Activated CD4-positive, alpha-beta T cell treated with anti-CD3 and anti-CD28 coated beads, Interleukin-2, amount 50 U/mL, for 48 hours (primary cell): Measurements from ENCODE around the gene MOB2.

Experiments
- DNase-seq, 2 experiments: peaks; one replicate each; pipeline ENCODE4 v3.0.0-alpha.2; 2020

The MOB2 gene

GRCh38 chr11:1502954-1503707, 16.6 kb upstream of the MOB2 start:
- DNase-seq: no peak

GRCh38 chr11:1502168-1502953, 15.8 kb upstream of the MOB2 start:
- DNase-seq: no peak

DNA sequence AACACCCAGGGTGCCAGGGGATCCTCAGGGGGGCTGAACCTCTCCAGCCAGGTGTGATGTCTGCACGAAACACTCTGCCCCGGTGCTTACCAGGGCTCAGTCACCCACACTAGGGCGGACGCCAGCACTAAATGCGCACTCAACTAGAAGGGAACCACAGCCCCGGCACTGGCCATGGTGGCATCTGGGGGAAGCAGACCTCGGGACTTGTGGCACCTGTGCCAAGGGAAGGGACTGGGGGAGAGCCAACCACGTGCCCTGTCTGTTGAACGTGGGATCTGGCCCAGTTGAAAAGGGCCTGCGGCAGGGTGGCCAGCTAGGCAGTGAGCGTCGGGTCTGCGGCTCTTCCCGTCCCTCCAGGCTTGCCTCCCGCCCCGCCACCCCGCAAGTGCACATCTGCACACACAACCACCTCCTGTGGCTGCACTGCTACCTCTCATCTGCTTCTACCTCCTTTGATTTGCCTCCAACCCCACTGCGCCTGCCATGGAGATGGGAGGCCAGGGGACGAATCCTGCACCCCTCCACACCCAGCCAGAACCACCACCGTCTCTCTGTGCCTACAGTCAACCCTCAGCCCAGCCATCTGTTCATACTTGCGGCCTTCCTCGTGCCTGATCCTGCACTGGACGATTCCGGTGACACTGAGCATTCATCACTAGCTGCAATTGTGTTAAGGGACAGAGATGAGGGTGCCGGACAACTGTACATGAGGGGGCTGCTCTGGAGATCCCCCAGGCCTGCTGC, 15.0 kb upstream of the MOB2 start:
- DNase-seq: no peak

GRCh38 chr11:1500466-1501420, 14.2 kb upstream of the MOB2 start:
- DNase-seq: no peak

DNA sequence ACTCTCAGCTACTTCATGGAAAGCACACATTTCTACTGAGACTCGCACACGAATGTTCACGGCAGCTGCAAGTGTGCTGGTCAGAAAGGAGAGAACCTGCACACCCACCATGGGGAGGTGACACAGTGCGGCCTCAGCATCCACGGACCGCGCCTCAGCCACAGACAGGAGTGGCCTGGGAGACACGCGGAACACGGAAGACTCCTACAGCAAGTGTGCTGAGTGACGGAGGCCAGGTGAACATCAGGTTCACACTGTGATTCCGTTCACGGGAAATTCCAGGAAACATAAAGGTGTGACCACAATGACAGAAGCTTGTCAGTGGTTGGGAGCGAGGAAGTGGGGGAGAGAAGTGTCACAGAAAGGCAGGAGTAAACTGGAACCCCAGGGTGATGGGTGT, 13.3 kb upstream of the MOB2 start:
- no peak for DNase-seq

DNA sequence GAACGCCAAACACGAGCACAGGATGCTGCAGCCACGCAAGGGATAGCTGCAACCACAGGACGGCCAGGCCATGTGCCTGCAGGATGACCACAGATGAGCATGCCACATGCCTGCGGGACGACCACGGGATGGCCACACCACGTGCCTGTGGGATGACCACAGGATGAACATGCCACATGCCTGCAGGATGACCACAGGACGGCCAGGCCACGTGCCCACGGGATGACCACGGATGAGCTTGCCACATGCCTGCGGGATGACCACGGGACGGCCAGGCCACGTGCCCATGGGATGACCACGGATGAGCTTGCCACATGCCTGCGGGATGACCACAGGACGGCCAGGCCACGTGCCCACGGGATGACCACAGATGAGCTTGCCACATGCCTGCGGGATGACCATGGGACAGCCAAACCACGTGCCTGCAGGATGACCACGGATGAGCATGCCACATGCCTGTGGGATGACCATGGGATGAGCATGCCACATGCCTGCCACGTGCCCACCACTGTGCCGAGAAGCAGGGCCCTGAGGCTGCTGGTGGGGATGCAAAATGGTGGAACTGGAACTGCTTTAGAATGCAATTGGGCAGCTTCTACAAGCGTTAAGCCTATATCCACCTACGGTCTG, 12.8 kb upstream of the MOB2 start:
- DNase-seq: no peak

- DNase-seq: no peak
These were observed 11.7 kb upstream of the MOB2 start for GRCh38 chr11:1498262-1498661.

- DNase-seq: no peak
These were observed 11.0 kb upstream of the MOB2 start for GRCh38 chr11:1497600-1497999.

DNA sequence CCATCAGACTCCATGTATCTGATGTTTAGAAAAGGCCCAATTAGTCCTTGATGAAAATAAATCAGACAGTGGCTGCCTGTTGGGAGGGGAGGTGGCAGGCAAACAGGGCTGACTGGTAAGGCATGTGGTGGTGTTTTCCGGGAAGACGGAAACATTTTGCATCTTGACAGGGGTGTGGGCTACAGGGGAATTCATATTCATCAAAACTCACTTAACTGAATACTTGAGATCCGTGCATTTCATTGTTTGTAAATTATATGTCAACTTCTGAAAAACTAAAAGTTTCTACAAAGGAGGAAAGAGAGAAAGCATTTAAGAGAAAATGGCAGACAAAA, 10.1 kb upstream of the MOB2 start:
- DNase-seq: no peak

DNA sequence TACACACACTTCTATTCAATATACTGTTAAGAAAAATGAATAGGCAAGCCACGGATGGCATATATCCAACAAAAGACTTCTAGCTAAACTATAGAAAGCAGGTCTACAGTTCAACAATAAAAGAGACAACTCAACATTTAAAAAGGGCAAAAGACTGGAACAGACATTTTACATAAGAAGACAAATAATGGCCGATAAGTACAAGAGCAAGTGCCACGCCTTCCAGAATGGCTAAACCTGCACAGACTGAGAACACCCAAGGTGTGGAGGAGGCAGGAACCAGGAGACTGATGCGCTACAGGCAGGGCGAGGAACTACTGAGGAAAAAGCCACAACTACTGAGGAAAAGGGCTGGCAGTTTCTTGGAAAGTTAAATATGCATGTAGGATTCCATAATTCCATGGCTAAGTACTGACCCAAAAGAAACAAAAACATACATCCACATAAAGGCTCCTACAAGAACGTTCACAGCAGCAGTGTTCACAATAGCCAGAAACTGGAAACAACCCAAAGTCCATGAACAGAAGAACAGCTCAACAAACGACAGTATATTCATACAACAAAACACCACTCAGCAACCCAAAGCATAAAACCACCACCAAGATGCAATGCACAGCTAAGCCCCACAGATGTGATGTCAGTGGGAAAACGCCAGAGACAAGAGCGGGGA, 9.6 kb upstream of the MOB2 start:
- no peak for DNase-seq

DNA sequence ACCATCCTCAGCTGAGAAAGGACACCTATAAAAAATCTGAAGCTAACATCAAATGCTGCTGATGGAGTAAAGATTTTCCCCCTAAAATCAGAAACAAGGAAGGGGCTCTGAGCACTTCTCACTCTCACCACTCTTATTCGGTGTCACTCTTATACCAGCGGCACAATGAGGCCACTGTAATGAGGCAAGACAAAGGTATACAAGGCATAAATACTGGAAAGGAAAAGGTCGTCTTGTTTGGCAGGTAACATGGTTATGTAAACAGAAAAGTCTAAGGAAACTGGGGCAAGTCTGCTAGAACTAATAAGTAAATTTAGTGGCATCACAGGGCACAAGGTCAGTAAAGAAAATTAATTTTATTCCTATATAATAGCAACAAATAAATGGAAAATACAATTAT, 8.1 kb upstream of the MOB2 start:
- no peak for DNase-seq

GRCh38 chr11:1493650-1494244, 7.2 kb upstream of the MOB2 start:
- no peak for DNase-seq

- DNase-seq: no peak
These were observed 4.8 kb upstream of the MOB2 start for GRCh38 chr11:1491379-1491778.

DNA sequence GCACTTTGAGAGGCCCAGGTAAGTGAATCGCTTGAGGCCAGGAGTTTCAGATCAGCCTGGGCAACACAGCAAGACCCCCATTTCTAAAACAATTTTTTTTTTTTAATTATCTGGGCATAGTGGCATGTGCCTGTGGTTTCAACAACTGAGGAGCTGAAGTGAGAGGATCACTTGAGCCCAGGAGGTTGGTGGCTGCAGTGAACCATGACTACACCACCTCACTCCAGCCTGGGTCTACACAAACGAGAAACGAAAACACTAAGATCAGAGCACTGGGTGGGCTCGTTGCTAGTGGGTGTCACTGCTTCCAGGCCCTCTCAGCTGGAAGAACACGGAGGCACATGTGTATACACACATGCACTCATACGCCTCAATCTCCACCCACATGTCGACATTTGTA, 4.1 kb upstream of the MOB2 start:
- no peak for DNase-seq

DNA sequence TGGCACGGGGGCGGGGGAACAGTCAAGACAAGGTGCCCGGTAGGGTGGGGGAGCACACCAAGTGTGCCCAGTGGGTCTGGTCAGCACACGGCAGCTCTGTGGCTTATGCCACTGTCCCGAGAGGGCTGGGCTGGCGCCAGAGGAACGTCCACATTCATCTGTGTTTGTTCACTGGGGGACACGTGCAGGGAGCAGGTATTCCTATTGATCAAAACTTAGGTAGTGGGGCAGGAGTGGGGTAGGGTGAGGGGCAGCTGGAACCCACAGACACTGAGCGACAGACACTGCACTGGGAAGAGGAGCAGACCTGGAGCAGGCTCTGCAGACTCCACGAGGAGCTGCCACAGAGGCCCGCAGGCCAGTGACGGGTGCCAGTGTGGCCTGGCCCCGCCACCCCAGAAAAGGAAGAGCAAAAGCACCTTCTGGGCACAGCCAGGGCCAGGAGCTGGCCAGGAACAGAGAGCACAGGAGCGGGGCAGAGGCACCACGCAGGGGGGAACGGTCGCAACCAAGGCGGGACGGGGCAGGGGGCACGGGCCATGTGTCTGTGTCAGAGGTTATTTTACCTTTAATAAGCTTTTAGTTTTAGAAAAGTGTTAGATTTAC, 2.1 kb upstream of the MOB2 start:
- DNase-seq: no peak

DNA sequence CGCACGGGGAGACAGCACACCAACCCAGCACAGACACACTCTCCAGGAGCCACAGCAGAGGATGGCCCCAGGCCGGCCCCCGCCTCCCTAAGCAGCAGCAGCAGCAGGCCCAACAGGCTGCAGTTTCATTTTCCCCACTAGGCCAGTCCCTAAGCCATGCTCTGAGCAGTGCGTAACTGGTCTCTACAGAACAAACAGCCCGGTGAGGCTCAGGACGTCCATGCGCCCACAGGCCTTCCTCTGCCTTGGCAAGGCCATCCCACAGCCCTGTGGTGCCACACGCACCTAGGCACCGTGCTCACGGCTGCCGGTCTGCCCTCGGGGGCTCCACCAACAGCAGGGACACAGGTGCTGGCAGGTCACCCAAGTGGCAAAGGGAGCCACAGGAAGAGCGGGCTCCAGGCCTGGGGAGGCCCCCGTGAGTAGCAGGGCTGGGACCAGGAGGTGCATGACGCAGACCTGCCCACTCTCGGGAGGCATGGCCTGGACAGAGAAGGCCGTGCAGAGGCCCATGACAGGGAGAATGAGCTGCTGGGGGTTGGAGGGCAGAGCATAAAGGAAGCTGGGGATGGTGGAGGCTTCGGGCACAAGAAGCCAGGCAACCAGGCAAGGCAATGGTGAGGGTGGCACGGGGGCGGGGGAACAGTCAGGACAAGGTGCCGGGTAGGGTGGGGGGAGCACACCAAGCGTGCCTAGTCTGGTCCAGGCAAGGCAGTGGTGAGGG, 1.4 kb upstream of the MOB2 start:
- no peak for DNase-seq

DNA sequence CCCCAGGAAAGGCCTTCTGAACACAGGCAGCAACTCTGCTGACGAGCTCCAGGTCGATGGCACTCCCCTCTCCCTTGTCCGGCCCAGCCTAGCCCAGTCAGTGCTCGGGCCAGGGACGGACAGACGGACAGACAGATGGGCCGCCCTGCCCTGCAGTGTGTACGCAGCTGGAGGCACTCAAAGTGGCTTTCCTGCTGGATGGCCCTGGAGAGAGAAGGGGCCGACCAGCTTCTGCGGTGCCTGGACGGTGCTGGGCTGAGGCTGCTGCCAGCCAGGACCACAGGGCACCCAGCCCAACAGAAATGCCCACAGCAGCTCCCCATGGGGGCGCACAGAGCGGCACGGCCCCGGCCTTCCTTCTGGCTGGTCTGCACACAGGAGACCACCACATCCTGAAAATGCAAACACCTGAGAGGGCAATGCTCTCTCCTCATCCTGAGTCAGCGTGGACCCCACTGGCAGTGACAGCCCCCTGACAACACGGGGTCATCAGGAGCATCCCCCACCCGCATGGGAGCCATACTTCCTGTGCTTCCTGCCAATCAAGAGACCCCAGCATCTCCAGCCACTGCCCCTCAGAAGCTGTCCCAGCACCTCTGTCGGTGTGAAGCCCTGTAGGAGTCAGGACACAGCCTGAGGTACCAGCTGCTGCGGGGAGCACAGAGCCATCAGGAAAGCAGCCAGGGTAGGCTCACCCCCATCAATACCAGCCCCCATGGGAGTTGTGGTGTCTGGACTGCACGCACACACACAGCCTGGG, 692 bp upstream of the MOB2 start:
- no peak for DNase-seq

- DNase-seq: no peak
These were observed 1.1 kb downstream of the MOB2 start for GRCh38 chr11:1485504-1485885.
